Loucy (cell line): ENCODE results near the gene NAV2.

Experiments
- EZH2phosphoT487 ChIP-seq: fragments of 200-600 bp; IDR thresholded peaks from 2 replicates; pipeline ENCODE4 v1.6.1; 2018; ENCODE audit warnings: antibody characterized with exemption, mild to moderate bottlenecking, moderate library complexity, borderline replicate concordance
- TF ChIP-seq, protein P1 (sequence below): fragments of 200-600 bp; sonication (generic); conservative IDR thresholded peaks from 2 replicates; pipeline ENCODE4 v1.5.1; 2014; ENCODE audit warnings: mild to moderate bottlenecking, antibody characterized with exemption, low read length

DNA sequence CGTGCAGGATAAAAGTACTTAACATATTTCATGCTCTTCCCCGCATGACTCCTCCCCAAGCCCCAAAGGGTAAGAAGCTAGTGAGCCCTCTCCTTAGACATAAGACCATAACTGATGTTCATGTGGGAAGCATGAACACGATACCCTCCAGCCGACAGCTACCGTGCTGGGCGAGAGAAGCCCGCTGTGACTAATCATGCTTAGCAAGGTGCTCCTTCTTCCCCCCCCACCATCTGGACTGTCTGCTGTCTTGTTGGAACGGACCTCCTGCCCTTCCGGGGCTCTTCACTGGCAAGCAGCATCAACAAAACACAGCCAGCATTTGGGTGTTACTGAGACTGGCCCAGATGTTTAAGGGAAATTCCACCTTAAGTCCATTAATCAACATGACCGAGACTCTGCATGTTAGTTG is 247.0 kb downstream of the NAV2 start:
- TF ChIP-seq, protein P1, sequence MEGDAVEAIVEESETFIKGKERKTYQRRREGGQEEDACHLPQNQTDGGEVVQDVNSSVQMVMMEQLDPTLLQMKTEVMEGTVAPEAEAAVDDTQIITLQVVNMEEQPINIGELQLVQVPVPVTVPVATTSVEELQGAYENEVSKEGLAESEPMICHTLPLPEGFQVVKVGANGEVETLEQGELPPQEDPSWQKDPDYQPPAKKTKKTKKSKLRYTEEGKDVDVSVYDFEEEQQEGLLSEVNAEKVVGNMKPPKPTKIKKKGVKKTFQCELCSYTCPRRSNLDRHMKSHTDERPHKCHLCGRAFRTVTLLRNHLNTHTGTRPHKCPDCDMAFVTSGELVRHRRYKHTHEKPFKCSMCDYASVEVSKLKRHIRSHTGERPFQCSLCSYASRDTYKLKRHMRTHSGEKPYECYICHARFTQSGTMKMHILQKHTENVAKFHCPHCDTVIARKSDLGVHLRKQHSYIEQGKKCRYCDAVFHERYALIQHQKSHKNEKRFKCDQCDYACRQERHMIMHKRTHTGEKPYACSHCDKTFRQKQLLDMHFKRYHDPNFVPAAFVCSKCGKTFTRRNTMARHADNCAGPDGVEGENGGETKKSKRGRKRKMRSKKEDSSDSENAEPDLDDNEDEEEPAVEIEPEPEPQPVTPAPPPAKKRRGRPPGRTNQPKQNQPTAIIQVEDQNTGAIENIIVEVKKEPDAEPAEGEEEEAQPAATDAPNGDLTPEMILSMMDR: no peak
- TF ChIP-seq EZH2phosphoT487: no peak
